Stomach (tissue), 4 donors: ENCODE measurements around the gene NEURL1B.

Source experiments
- EP300 ChIP-seq: sonication (generic); formaldehyde crosslinking; IDR thresholded peaks from one replicate; pipeline ENCODE4 v1.6.1; 2017; ENCODE audit warnings: antibody characterized with exemption
- TF ChIP-seq, protein P1 (sequence below), 7 experiments: fragments of 450-650 bp in 4 of 7; fragments of 200-600 bp in 3 of 7; sonication (generic) in 3 of 7; IDR thresholded peaks; one replicate each; pipeline ENCODE4 v1.5.1; 2016 to 2019; ENCODE audit warnings: antibody characterized with exemption in 7 of 7, control low read depth in 2 of 7, mild to moderate bottlenecking in 1 of 7

DNA sequence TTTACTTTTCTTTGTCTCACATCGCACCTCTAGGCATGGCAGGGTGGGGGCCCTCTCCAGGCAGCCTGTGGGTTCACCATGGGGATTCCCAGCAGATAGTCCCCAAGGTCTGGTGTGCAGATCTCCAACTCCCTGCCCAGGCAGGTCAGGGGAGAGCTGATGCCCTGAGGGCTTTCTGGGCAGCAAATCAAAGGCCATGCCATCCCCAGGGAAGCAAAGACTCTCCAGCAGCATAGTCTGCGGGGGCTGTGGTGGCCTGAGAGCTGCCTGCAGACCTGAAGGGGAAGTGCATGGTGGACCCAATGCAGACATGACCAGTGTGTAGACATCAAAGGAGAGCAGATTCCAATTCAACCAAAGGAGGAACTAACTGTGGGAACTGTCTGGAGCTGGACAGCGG lies 7.7 kb downstream of the NEURL1B start:
- TF ChIP-seq, protein P1, sequence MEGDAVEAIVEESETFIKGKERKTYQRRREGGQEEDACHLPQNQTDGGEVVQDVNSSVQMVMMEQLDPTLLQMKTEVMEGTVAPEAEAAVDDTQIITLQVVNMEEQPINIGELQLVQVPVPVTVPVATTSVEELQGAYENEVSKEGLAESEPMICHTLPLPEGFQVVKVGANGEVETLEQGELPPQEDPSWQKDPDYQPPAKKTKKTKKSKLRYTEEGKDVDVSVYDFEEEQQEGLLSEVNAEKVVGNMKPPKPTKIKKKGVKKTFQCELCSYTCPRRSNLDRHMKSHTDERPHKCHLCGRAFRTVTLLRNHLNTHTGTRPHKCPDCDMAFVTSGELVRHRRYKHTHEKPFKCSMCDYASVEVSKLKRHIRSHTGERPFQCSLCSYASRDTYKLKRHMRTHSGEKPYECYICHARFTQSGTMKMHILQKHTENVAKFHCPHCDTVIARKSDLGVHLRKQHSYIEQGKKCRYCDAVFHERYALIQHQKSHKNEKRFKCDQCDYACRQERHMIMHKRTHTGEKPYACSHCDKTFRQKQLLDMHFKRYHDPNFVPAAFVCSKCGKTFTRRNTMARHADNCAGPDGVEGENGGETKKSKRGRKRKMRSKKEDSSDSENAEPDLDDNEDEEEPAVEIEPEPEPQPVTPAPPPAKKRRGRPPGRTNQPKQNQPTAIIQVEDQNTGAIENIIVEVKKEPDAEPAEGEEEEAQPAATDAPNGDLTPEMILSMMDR (IDR thresholded peaks at IDR 0.05) = no peak
- no peak for TF ChIP-seq EP300
